A172 (cell line): ENCODE results near the gene IGFLR1. TPM values are rescaled to one million over a fixed set of nuclear protein-coding genes. Genes with fewer than 3 reads are reported as not detected.
"Not testable (repeated sequence)": the region's sequence is repeated elsewhere in the genome, so short reads cannot be mapped to it uniquely, and the experiment has no call there.

Experiments used
- DNase-seq: peaks from one replicate; pipeline ENCODE4 v3.0.0-alpha.2; 2015; ENCODE audit warnings: low spot score
- total RNA-seq: library from RNA; depleted of rRNA; stranded (reverse); fragments of >200 nt; shearing (Covaris generic); gene quantifications from 2 replicates; pipeline ENCODE4 v1.2.3, GENCODE V29; 2014

IGFLR1 gene
- total RNA-seq, 1 experiment from 2014 or later, result 22.0 TPM

DNA sequence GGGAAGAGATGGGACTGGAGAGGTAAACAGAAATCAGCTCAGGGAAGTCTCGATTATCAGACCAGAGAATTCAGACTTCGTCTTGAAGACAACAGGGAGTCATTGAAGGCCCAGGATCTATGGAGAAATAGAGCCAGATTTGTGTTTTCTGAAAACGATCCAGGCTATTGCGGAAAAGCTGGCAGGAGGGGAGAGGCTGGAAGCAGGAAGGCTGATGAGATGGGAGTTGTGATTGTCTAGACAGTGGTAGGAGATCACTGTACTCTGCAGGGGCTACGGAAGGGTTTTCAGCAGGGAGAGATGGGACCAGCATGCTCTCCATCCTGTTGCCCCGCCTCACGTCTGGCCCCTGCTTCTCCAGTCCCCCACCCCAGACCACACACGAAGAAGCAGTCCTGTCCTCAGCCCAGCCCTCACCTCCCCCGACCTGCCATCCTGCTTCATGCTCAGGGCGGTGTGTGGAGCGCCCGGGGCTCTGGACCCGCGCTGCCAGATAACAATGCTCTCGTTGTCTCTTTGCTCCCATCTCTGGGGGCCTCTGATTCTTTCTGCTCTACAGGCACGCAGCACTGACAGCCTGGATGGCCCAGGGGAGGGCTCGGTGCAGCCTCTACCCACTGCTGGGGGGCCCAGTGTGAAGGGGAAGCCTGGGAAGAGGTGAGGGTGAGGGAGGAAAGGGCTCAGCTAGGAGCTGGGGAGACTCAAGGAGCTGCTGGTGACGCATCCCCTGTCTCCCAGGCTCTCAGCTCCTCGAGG, 35.0 kb upstream of the IGFLR1 start:
- no peak for DNase-seq

GRCh38 chr19:35776102-35776788, 34.0 kb upstream of the IGFLR1 start:
- DNase-seq, result no peak

DNA sequence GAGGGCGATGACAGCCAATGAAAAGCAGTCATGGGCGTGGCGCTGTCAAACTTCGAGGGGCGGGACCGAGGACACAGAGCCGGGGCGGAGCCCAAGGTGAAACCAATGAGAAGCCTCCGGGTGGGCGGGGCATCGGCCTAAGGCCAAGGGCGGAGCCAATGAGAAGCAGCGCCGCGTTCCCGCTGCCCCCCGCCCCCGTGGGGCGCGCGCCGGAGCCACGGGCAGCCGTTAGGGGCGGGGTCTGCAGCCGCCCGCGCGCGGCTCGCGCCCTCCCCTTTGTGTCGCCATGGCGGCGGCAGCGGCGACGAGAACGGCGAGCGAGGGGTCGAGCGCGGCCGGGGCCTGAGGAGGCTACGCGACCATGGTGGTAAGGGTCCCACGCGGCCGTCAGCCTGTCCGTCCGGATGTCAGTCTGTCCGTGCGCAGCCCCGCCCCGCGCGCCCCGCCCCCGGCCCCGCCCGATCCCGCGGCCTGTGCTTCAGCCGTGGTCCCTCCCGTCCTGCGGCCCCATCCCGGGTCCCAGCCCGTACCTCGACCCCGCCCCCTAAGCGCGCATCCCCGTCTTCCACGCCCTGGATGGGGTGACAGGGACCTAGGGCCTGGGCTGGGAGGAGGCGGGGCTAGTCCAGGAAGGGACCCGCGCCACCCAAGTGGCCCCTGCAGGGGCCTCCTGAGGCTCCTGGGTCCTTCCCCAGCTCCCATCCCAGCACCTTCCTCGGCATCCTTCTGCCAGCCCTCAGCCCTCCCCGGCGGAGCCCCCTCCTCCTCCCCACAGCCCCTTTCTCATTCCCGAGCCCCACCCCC, 33.2 kb upstream of the IGFLR1 start, which contains the start of gene ARHGAP33:
Gene ARHGAP33 (plus strand): TSS at position 267 of the 804 bp plus-strand sequence. CDS start 95 bp downstream, at position 362.
- peak; percentile 96 for DNase-seq

- DNase-seq, result no peak
Measured at GRCh38 chr19:35775046-35775297, 32.7 kb upstream of the IGFLR1 start.

DNA sequence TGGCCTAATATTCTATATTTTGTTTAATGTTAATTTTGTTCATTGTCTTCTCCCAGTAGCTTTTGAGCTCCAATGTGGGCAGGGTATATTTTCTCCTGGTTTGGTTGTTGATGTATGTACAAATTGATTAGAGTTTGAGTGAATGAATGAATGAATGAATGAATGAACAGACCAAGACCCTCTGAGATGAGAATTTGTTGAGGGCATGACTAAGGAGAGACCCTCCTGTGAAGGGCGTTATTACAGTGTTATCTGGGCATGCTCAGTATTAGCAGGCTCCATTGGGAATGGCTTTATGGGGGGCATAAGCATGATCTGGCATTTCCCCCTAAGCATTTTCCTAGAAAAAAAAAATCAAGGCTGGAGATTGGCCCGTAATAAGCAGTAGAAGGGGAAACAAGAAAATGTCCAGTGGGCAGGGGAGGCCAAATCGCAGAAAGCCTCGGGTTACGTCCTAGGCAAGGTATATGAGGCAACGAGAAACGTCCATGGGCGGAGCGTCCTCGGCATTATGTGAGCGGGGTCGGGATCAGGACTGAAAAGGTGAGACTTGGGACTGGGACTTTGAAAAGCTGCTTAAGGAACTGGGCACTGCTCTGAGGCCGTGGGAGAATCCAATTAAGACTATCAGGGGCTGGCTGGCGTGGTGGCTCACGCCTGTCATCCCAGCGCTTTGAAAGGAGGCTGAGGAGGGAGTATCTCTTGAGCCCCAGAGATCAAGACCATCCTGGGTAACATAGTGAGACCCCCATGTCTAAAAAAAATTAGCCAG, 32.2 kb upstream of the IGFLR1 start:
- no peak for DNase-seq

DNA sequence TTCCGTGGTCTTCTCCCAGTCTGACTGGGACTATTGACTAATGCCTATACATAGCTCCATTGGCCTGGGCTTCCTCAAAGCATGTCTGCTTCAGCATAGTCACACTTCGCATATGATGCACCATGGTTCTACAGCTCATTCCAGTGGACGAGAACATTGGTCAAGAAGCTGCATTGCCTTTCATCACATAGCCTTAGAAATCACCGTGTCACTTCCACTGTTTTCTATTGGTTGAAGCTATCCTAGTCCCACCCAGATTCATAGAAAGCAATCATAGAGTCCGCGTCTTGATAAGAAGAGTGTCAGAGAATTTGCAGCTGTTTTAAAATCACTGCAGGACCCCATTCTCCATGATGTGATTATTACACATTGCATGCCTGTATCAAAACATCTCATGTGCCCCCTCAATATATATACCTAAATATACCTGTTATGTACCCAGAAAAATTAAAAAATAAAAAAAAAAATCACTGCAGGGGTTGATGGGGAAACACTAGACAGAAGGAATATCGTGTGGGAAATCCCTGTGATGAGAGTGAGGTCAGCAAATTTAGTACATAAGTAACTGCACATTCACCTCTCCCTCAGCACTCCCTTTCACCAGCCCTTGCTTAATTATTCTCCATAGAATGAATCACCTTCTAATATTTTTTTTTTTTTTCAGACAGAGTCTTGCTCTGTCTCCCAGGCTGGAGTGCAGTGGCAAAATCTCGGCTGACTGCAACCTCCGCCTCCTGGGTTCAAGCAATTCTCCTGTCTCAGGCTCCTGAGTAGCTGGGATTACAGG, 31.0 kb upstream of the IGFLR1 start:
- peak; percentile 30 for DNase-seq

DNA sequence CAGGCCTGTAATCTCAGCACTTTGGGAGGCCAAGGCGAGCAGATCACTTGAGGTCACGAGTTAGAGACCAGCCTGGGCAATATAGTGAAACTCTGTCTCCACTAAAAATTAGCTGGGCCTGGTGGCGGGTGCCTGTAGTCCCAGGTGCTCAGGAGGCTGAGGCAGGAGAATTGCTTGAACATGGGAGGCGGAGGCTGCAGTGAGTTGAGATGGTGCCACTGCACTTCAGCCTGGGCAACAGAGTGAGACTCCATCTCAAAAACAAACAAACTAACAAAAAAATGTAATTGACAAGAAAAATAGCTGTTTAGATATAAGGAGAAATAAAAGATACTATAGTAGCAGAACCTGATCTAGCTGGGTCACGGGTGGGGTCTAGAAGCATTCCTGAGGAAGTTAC, 30.1 kb upstream of the IGFLR1 start:
- not testable (repeated sequence) for DNase-seq

GRCh38 chr19:35768082-35768421, 25.8 kb upstream of the IGFLR1 start:
- DNase-seq, result no peak

GRCh38 chr19:35767288-35768081, 25.2 kb upstream of the IGFLR1 start:
- no peak for DNase-seq

DNA sequence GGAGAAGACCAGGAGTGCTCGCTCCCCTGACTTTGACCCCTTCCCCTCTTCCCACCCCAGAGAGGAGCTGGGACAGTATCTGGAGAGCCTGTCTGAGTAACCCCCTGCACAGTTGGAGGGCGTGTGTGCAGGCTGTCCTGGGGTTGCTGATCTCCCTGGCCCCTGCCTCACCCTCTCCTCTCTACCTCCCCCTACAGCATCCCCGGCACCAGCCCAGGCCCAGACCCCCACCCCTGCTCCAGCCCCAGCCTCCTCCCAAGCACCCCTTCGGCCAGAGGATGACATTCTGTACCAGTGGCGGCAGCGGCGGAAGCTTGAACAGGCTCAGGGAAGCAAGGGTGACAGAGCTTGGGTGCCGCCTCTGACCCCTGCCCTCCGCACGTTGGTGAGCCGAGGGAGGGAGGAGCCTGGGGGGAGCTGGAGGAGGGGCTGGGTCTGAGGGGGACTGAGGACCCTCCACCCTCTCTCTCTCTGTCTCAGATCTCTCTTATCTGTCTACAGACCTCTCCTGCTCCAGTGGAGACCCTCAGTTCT, 24.4 kb upstream of the IGFLR1 start:
- no peak for DNase-seq

GRCh38 chr19:35764432-35765315, 22.4 kb upstream of the IGFLR1 start:
- no peak for DNase-seq

DNA sequence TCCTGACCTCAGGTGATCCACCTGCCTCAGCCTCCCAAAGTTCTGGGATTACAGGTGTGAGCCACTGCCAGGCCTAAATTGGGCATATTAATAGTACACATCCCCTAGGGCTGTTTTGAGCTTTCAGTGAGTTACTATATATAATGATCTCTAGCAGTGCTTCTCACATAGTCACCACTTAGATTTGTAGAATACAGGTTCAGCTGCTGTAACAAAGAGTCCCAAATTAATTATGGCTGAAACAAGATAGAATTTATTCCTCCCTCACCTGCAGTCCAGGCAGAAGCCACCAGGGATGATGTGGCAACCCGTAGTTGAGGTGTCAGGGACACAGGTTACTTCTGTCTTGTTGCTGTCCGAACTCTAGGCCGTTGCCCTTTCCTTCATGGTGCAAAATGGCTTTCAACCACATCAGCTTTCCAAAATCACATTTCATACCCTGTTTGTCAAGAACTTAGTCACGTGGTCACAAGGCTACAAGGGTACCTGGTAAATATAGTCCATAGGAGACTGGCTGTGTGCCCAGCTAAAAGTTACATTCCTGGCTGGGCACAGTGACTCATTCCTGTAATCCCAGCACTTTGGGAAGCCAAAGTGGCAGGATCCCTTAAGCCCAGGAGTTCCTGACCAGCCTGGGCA, 18.6 kb upstream of the IGFLR1 start:
- peak; percentile 55 for DNase-seq

DNA sequence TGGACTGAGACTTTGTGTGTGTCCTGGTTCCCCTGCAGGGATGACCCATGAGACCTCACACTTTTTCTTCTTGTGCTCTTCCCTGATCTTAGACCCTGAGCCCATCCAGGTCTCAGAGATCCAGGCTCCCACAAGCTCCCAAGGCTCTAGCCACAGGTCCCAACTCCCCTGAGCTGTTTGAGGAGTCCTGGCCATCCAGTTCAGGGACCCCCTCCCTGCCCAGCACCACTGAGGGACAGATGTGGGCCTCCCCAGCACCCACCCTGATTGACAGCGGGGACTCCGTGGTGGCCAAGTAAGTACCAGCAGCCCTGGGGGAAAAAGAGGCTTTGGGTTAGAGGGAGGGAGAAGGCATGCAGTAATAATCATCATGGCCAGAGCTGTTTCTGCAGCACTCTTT, 17.4 kb upstream of the IGFLR1 start:
- no peak for DNase-seq

DNA sequence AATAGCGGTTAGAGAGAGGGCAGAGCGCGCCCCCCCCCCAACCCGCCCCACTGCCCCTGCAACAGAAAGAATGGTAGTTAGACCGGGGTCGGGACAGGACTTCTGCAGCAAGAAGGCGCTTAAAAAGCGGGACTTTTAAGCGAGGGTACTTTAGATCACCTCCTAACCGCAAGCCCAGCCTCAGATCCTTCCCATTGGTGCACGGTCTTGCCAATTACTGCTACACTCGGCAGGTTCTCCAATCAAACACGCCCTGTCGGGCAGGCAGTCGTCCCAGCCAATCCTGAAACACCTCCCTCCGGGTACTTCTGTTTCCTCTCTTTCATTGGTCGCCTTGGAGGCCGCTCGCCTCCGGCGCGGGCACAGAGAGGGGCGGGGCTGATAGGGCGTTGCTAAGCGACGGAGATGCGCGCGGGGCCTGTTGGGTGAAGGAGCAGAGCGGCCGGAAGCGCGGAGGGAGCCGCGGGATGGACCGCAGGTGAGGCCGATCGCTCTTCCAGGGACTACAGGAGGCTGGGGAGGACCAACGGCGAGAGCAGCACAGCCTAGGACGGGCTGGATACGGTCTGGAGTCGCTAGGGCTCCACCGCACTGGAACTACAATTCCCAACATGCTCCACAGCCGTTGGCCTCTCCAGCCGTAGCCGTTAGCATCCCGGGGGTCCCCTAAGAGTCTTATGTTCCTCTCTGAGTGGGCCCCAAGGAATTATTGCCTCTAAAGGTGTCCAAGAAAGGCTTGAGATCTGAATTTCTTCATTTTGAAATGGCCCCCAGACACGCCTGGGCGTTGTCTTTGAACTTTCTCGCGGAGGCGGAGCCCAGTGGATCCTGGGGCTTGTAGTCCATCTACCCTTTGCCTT, 15.7 kb upstream of the IGFLR1 start, which contains the start of gene PROSER3:
Gene PROSER3 (plus strand): TSS at position 428 of the 860 bp plus-strand sequence. CDS start 40 bp downstream, at position 468.
- peak; percentile 100 for DNase-seq

DNA sequence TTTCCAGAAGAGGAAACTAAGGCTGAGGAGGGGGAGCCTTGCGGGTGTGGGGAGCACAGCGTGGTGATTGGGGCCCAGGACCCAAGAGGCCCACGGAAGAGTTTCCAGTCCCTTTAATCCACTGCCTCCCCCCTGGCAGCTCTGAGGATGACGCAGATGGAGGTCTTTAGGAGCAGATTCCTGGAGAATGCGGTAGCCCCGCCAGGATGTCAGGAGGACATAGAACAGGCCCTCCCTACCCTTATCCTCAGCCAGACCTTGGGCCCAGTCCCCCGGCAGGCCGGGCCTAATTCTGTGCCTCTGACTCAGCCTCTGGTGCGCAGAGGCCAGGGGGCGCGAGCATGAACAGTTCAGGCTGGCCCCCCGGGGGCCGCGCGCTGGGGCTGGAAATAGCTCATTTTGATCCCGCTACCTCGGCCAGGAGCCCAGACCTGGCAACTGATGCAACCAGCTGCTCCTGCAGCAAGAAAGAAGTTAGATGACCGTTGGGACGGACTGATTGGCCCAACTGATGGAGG, 15.0 kb upstream of the IGFLR1 start:
- peak; percentile 71 for DNase-seq

DNA sequence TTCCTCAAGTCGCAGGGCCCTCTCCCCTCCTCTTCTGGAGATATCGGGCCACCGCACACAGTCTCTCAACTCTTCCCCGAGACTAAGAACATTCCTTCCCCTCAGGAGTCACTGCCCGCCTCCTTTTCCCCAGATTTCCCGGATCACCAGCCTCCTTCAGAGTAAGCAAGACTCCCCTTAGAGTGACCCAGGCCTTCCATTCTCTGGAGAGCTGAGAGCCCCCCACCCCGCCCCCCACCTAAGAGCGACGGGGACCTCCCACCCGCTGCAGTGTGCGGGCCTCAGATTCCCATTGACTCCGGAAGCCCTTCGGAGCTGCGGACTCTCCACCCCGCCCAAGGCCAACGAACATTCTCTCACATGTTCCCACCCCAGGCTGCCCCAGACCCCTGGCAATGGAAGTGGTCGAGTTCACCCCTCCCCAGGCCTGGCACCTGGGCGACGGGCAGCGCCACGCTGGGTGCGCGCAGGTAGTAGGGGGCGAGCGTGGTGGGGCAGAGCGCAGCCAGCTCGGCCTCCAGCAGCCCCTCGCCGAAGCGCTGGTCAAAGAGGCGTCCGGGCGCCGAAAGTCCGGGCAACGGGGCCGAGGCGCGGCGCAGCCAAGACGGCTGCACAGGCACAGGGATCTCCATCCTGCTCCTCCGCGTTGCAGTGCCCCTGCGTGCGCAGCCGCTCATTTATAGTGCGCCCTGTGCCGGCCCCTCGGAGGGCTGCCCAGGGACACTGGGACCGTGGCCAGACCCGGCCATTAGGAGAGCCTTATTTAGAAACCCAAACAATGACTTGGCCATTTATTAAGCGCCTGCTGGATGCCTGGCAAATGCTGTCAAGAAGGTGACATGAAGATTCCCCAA, 14.4 kb upstream of the IGFLR1 start, which contains the start of gene HSPB6:
Gene HSPB6 (minus strand): TSS at position 653 of the 854 bp plus-strand sequence. CDS start 21 bp downstream, at position 632.
- no peak for DNase-seq
